Suppressor macrophage treated with lipopolysaccharide for 1 hour (primary cell): Measurements from ENCODE around the gene KLHL17.
A peak's percentile ranks its signal among the peaks of the same experiment; 100 is the strongest.
"Not testable (repeated sequence)": the region's sequence is repeated elsewhere in the genome, so short reads cannot be mapped to it uniquely, and the experiment has no call there.

Experiments
- DNase-seq, 3 donors: peaks; one replicate each; pipeline ENCODE4 v3.0.0-alpha.2; 2020 to 2022

KLHL17 gene

DNA sequence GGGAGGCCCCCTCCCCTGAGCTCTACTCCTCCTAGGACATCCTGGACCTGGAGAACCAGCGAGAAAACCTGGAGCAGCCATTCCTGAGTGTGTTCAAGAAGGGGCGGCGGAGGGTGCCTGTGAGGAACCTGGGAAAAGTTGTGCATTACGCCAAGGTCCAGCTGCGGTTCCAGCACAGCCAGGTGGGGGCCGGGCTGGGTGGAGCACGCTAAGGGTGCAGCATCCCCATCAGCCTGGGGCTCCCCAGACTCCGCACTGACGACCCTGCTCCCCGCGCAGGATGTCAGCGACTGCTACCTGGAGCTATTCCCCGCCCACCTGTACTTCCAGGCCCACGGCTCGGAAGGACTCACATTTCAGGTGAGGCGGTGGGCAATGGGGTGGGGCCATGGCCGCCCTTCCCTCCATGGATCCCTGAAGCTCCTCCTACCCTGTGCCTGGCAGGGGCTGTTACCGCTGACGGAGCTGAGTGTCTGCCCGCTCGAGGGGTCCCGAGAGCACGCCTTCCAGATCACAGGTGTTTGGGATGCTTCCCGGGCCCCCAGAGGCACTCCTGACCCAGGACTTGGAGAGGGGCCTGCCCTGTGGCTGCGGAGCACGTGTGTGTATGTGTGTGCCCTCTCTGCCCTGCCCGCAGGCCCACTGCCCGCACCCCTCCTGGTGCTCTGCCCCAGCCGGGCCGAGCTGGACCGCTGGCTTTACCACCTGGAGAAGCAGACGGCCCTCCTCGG, 10.0 kb downstream of the KLHL17 start:
- no peak for DNase-seq

DNA sequence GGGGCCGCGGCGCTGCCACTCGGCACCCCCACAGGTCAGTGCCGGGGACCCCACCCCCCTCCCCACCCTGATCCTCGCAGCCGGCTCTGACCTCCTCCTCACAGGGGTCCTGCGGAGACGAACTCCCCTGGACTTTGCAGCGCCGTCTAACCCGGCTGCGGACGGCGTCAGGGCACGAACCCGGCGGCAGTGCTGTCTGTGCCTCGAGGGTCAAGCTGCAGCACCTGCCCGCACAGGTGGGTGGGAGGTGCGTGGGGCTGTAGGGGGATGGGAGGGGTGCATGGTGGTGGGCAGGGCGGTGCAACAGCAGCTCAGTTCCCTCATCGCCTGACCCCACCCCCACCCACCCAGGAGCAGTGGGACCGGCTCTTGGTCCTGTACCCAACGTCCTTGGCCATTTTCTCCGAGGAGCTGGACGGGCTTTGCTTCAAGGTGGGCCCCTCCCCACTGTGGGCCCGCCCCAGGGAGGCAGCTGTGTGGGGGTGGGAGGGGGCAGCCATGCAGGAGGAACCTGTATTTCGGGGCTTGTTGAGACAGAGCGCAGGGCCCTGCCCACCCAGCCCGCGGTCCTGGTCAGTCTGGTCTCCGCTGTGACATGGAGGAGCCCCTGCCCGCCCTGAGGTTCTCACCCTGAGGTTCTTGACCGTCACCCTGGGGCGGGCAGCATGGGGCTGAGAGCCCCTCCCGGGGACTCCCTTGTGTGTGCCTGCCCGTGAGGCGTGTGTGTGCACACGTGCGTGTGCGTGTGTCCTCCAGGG, 10.8 kb downstream of the KLHL17 start:
- DNase-seq = no peak

DNA sequence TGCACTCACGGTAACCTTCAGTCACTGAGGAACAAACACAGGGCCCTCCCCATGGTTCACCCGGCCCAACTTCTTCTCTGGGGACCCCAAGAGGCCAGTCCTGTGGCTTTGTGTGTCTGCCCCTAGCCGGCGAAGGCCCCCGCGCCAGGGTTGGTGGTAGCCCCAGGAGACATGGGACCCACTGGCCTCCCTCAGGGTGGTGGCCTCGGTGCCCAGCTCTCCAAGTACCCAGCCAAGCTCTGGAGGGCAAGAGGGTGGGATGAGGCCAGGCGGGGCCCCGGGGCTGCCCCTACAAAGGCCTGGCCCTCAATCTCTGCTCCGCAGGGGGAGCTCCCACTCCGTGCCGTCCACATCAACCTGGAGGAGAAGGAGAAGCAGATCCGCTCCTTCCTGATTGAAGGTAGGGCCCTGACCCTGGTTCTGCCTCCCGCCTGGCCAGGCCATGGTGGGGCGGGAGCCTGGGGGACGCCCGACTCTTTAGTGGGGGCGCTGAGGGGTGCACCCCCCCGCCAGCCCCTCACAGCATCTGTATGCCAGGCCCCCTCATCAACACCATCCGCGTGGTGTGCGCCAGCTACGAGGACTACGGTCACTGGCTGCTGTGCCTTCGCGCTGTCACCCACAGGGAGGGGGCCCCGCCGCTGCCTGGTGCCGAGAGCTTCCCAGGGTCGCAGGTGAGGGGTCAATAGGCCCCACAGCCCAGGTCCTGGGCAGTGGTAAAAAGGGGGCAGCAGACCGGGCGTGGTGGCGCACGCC, 11.5 kb downstream of the KLHL17 start:
- no peak for DNase-seq

DNA sequence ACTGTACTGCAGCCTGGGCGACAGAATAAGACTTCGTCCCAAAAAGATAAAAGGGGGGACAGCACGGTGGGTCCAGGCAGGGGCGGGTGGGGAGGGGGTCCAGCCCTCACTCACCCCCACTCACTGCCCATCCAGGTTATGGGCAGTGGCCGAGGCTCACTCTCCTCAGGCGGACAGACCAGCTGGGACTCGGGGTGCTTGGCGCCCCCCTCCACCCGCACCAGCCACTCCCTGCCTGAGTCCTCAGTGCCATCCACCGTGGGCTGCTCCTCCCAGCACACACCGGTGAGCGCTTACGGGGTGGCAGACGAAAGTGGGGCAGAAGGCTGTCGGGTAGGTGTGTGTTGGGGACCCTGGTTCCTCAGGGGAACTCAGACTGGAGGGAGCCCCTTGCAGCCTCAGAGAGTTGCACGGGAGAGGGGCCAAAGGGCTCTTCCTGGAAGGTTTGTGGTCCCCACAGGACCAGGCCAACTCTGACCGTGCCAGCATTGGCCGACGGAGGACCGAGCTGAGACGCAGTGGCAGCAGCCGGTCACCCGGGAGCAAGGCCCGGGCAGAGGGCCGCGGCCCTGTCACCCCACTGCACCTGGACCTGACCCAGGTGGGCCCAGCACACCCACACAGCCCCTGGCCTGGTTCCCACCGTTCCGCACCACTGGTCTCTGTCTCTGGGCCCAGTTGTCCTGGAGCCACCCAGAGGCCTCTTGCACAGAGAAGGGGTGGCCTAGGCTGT, 12.5 kb downstream of the KLHL17 start:
- DNase-seq = no peak

DNA sequence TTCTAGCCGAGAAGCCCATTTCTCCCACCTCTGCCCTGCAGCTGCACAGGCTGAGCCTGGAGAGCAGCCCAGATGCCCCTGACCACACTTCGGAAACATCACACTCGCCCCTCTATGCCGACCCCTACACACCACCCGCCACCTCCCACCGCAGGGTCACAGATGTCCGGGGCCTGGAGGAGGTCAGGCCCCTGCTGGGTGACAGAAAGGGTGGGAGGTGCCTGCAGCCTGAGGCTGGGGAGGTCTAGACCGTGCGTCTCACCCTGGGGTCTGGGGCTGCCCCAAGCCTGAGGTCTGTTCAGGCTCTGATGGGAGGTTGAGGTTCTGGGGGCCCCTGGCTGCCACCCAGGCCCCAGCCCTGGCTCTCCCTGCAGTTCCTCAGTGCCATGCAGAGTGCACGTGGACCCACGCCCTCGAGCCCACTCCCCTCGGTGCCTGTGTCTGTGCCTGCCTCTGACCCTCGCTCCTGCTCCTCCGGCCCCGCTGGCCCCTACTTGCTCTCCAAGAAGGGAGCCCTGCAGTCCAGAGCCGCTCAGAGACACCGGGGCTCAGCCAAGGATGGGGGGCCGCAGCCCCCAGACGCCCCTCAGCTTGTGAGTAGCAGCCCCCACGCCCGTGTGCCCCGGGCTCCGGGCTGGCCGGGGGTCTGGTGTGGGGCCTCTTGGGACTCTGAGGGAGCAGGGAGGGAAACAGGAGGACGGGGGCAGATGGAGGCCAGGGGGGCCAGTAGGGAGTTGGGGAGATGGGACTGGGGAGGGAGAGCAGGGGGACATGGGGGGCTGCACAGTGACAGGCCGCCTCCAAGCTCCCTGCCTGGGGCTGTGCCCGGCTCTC, 13.3 kb downstream of the KLHL17 start:
- no peak for DNase-seq

DNA sequence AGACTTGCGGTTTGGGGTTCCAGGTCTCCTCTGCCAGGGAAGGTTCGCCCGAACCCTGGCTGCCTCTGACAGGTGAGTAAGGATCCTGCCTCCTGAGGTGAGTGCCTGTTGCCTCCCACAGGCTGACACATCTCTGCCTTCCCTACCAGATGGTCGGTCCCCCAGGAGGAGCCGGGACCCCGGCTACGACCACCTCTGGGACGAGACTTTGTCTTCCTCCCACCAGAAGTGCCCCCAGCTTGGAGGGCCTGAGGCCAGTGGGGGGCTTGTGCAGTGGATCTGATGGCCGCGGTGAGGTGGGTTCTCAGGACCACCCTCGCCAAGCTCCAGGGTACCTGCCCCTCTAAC, 13.9 kb downstream of the KLHL17 start:
- no peak for DNase-seq

DNA sequence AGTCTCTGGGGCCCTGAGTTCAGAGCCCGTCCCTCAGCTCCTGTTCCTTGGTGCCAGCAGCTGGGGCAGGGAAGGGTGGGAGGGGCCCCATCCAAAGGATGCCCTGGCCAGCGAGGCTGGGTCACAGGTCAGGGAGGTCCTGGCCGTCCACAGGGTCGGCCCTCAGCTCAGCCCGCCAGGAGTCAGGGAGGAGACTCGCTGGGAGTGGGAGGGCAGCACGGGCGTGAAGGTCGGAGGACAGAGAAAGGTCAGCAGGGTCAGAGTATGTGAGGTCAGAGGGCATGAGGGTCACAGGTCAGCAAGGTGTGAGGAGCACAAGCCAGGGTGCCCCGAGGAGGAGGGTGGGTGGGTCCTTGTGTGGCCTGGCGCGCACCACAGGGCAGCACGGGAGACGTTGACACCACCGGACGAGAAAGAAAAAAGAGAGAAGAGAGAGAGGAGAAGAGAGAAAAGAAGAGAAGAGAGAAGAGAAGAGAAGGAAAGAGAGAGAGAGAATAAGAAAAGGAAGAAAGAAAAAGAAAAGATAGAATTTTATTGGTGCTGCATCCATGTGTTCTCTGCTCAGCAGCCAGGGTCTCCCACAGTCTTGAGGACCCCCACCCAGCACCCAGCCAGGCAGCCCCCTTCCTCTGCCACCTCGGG, 14.4 kb downstream of the KLHL17 start:
- DNase-seq = no peak

DNA sequence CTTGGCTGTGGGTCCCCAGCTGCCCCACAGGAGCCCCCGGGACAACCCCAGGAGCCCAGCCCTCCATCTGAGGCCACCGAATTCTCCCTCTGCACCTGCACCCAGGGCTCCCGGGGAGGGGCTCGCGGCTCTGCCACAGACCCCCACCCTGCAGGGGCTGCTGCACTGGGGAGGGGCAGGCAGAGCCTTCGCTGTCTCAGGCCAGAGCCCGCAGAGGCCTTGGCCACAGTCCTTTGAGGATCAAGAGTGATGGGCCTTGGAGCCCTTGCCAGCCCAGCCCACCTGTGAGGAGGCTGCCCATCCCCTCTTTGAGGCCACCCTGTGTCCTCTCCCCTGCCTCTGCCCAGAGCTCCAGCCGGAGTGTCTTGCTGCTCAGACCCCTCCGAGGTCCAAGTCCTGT, 15.0 kb downstream of the KLHL17 start:
- no peak for DNase-seq

DNA sequence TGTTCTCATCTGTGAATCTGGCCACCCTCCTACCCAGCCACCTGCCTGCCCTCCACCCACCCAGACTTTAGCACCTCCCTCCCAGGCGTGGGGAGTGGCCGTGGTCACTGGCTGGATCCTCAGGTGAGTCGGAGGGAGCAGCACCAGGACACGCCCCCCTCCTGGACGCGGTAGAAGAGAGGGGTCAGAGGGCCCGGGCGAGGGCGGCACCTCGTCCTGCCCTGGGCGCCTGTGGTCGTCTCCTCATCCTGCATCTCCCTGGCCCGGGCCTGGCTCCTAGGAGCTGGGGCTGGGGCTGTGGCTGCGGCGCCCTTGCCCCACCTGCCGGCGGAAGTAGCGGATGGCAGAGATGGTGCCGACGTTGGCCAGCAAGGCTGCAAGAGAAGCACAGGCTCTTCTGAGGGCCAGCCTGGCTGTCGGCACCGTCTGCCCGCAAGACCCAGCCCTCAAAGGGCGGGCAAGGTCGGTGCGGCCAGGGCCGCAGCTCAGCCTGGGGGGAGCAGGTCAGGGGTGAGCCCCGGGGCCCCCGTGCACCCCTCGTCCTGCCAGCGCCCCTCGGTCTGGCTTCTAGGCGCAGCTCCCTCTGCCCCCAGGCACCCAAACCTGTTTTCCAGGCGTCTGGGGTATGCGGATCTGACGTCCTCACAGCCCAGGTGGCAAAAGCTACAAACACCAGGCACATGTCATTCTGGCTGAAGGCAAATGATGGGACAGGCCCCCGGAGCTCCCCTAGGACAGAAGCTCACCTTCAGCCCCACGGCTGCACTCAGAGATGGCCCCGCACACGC, 15.7 kb downstream of the KLHL17 start:
- DNase-seq = peak; percentile 67 to 84 (median 74)

DNA sequence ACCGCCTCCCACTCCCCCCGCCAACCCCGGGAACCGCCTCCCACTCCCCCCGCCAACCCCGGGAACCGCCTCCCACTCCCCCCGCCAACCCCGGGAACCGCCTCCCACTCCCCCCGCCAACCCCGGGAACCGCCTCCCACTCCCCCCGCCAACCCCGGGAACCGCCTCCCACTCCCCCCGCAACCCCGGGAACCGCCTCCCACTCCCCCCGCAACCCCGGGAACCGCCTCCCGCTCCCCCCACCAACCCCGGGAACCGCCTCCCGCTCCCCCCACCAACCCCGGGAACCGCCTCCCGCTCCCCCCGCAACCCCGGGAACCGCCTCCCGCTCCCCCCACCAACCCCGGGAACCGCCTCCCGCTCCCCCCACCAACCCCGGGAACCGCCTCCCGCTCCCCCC, 16.4 kb downstream of the KLHL17 start:
- not testable (repeated sequence) for DNase-seq

DNA sequence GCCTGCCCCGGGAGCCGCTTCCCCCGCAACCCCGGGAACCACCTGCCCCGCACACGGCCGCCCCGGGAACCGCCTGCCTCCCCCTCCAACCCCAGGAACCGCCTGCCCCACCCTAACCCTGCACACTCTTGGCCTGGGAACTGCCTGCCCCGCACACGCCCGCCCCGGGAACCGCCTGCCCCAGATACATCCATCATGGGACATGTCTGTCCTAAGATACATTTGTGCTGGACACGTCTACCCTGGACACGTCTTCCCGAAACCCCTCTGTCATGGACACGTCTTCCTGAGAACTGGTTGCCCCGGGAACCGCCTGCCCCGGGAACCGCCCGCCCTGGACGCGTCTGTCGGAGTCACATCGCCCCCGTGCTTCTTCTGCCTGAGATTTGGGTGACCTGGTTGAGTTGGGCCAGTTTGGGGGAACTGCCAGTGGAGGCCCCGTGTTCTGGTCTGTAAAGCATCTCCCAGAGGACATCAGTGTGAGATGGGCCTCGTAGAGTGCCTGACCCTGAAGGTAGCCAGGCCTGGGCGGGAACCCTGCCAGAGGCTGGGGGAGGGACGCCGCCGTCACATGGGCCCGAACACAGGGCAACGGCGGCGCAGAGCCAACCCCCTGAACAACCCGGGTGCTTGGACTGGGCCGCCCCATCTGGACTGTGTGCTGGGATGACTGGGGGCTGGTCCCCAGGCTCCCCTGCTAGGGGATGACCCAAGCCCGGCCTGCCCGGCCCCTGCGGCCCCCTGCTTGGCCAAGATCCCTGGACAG, 17.9 kb downstream of the KLHL17 start:
- DNase-seq = no peak

DNA sequence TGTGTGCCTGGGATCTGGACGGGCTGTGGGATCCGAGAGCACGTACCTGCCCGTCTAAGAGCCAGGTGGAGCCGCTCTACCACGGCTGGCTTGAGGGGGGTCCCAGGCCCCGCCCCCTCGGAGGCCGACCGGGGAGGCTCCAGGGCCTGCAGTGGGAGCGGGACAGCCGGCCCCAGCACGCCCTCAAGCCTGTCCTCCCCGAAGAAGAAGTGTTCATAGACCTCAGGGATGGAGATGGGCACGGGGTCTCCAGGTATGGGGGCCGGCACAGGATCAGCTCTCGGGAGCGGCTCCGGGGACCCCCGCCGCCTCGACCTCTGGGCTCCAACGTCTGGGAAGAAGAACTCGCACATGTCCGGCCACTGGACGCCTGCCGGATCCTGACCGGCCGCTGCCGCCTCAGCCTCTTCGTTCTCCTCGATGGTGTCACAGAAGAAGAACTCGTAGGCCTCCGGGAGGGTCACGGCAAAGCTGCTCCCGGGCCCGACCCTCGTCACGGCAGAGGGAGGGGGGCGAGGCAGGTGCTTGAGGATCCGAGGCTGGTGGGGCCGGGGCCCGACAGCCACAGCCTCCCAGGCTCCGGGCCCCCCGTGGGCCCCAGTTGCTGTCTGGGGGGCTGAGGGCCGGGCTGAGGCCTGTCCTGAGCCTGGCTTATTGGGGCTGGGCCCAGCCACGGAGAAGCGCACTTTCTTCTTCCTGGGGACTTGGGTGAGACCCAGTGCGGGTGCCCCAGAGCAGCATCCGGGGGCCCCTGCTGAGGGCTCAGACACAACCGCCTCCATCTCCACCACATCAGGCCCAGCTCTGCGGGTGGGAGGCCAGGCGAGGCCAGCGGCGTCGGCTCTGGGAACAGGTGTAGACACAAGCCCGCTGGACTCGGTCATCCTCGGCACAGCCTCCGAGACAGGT, 18.7 kb downstream of the KLHL17 start:
- DNase-seq = no peak

DNA sequence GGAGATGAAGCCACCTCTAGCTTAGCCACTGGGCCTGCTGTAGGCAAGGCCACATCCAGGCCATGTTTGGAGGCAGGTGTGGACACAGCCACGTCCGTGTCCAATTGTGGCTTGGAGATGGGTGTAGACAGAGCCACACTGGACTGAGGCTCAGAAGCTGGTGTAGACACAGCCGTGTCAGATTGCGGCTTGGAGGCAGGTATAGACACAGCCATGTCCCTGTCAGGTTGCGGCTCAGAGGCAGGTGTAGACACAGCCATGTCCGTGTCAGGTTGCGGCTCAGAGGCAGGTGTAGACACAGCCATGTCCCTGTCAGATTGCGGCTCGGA, 19.3 kb downstream of the KLHL17 start:
- no peak for DNase-seq

DNA sequence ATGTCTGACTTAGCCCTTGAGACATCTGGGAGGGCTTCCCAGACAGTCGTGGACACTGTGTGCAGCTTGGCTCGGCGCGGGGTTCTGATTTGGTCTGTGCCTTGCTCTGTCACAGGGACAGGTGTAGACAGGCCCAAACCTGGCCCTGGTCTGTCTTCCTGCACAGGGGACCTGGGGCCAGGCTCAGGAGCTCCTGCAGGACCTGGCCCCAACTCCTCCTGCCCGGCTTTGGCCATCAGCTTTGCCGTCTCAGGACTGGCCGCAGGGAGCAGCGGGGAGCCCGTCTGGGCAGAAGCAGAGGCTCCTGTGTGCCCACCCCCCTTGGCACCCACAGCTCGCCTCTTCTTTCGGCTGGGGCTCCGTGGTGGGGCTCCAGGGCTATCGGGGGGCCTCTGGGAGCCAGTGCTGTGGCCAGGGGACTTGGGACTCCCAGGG, 19.8 kb downstream of the KLHL17 start:
- no peak for DNase-seq

DNA sequence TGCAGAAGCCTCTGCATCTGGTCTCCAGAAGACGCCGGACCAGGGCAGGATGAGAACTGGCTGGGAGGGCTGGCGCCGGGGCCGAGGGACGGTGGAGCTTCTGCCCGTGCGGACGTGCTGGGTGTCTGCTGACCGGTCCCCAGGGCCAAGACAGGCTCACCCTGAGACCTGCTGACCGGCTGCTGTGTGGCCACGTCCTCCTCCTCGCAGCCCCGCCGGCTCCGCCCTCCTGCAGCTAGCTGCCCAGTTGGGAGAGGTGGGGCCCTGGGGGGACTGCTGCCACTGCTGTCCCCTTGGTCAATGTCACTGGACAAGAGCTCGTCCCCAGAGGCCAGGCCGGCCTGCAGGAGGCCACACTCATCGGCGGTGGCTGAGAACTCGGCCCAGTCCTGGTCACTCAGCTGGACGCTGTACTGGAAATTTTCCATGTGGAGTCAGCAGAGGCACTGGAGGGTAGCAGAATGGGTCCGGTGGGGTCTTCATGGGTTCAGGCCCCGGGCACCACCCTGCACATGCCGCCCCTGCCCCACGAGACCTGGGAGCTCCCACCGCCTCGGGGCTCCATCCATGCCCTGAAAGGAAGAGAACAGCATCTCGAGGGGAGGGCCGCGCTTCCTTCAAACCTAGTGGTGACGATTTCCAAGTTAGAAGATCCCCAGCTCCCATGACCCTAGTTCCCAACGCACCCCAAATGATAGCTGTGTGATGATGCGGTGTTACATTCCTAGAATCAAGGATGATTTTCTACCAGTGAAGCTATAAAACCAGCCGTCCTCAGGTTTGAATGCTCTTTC, 20.4 kb downstream of the KLHL17 start:
- no peak for DNase-seq

DNA sequence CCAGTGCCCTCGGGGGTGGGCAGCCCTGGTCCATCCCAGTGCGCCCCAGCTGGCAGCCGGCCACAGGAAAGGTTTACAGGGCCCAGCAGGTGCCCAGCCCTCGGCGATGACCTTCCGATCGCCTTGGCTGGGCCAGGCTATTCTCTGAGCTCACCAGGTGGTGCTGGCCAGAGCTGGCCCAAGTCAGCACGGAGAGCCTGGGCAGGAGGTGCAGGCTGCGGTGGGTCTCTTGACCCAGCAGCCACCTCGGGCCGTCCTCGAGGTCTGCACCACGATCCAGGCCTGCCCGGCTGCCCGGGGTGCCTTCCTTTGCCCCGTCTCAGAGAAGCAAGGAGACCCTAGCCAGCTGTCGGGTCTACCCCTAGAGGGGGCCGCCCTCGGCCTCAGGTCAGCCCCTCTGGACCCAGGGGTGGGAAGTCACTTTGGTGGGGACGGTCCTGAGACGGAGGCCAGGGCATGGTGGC, 21.1 kb downstream of the KLHL17 start:
- no peak for DNase-seq

DNA sequence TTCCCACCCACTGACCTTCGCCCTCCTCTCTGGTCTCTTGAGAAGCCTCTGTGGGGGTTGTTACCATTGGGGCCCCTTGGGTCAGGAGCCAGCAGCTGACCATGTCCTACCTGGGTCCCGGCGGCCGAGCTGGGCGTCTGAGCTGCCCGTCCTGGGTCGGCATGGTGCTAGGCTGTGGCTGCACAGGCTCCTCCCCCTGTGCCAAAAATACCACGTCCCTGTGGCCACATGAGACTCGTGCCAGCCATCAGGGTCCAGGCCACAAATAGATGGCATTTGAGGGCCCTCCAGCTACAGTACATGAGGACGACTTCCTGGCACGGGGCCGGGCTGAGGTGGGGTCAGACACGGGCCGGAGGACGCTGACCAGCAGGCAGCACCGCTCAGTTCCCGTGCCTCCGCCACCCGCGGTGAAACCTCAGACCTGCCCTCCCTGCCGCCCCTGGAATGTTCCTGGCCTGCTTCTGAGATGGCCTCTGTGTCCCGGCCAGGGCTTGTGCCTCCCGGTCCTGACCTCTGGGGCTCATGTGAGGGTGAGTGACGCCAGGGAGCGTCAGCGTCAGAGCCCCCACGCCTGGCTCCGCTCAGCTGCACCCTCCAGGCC, 21.7 kb downstream of the KLHL17 start, which contains the start of gene PERM1:
PERM1 (minus strand) TSS at position 139 of the 604 bp plus-strand sequence. CDS start 1,064 bp downstream, outside the sequence.
- DNase-seq = no peak
